Renal cortical epithelial cell (primary cell): ENCODE data around the gene NTM. TPM values are rescaled to one million over a fixed set of nuclear protein-coding genes. Genes with fewer than 3 reads are reported as not detected.
"Not testable (repeated sequence)": the region's sequence is repeated elsewhere in the genome, so short reads cannot be mapped to it uniquely, and the experiment has no call there.

Source experiments
- DNase-seq: peaks from one replicate; pipeline ENCODE4 v3.0.0-alpha.2; 2011; ENCODE audit warnings: low read depth
- total RNA-seq: library from RNA; depleted of rRNA; stranded (reverse); fragments of >200 nt; gene quantifications from 2 replicates; pipeline ENCODE4 v1.2.3, GENCODE V29; 2014

The NTM gene
- total RNA-seq, 1 donor from 2014 or later = 0.85 TPM

DNA sequence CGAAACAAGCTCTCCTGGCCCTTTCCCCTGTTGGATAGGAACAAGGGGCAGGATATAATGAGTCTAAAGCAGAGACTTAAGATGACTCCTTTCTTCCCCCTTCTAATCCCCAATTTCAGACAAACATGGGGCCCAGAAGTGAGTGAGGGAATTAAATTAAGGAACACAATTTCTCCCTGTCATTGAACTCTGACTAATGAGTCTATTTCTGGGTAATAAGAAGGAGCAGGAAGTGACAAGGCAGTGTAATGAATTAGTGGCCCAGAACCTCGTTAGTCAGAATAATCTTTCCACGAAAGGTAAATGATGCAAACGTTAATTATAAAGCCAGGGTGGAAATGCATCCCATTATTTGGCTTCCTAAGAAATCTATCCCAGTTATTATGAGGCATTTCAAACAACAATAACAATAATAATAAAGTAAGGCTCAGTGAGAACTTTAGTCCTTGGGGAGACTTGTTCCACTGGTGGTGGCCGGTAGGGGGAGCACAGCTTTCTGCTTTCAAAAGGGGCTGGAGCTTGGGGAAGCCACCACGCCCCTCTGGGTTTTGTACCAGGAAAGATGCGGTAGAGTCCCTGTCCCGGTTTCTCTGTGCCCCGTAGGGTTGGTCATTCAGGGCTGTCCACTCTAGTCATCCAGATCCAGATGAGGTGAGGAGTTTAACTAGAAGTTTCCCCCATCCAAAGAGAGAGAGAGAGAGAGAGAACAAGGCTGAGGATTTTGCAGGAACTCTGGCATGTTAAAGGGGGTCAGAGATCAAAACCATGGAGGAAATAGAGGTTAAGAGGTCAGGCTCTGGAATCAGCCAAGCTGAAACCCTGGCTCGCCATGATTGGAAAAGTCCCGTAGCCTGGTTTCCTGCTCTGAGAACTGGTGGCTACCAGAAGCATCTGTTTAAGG, 298.3 kb downstream of the NTM start:
- DNase-seq = no peak

DNA sequence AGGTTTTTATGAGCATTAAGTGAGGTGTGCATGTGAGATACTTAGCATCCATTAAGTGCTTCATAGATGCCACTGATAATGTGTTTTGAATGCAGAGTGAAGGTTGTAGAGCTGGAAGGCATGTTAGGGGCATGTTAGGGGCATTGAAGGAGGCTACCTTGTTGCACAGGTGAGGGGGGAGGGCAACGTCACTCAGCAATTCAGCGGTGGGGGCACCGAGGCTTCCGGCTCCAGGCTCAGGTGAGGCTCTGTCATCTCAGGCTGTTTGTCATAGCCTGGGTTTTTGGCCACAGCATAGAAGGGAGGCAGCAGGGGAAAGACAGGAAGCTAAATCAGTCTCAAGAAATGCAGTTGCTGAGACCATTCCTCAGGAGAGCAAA, 299.0 kb downstream of the NTM start:
- DNase-seq = no peak

DNA sequence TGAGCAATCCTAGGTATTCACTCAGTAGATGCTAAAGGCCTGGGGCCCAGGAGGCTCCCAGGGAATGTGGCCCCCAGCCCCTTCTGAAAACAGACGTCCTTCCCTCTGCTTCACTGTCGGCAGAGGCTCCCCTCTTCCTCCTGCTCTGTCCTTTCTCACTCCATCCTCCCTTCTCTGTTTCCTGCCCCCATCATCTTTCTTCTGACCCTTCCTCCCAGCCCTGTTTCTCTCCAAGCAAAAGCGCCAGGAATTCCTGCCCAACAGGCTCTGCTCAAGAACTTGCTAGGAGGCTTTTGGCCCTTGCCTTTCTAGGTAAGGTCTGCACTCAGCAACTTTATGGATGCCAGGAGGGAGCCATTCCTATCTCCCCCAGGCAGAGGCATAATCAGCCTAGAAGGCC, 300.5 kb downstream of the NTM start:
- no peak for DNase-seq

DNA sequence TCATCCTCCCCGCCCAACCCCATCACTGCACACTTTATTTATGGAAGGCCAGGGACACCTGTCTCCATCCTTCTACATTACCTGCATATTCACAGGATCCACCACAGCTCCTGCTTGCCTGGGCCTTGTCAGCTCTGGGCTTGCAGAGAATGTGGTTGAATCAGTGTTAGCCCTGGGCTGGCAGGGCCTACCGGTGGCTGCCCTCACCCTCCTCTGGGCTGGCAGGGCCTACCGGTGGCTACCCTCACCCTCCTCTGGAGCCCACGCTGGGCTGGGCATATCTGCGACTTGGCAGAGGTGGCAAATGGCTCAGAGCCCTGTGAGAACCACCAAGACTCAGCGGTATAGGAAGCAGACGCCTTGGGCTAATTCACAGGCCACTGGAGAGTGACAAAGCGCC, 300.9 kb downstream of the NTM start:
- no peak for DNase-seq

DNA sequence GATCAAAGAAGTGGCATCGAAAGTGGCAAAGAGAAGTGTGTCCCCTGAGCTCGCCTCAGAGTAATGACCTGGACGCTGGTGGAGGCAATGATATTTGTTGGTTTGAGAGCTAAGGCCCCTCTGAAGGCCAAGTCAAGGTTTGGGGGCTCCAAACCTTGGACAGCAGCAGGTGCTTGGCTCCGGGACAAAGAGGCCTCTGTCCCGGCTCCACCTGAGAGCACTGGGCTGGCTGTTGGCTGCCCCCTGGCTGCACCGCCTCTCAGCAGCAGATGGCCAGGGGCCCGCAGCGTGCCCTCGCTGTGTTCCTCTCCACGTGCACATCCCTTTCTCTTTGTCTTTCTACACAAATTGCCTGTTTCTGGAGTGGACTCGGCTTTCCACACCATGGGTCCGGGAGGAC, 301.3 kb downstream of the NTM start:
- DNase-seq = no peak

DNA sequence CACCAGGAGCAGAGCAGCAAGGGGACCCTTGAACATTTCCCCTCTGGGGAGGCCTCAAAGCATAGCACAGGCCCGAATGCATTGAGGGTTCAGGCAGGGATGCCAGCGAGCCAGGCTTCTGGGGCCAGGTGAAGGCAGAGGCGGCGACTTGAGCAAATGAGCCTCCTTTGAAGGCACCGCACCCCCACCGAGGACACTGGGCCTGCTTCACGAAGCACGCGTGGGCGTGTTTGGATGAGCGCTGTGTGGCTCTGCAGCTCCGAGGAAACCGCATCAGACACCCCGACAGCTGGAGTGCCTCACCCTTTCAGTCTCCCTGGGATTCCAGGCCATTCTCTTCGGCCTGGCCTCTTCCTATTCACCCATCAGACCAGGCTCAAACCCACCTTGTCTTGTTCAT, 301.8 kb downstream of the NTM start:
- no peak for DNase-seq

DNA sequence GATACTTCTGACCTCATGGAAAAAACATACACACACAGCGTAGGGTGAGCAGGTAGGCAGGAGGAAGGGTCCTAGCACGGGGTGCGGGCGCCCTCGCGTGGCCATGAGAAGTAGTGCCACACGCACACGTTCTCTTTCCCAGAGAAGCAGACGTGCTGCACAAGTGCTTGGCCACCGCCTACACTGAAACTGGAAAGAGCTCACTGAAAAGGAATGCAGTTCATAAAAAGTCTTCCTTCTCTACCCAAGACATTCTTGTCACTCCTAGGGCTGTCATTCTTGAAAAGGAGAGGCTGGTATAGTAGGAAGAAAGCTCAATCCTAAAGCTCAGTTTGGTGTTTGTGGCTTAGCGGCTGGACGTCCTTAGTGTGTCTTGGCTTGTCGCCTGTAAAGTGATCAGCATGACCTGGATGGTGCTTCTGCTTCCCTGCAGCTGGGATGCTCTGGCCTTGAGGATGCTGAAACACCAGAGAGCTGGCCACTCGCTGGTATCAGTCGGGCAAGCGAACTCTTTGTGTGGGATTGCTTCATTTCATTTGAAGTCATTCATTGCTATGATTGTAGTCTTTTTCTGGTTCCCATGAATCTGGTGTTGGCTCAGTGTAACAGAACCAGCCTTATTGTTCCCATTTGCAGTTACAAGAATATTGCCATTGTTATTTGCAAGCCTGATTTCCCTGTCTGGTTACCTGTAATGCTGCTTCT, 303.8 kb downstream of the NTM start:
- DNase-seq = peak; percentile 59

DNA sequence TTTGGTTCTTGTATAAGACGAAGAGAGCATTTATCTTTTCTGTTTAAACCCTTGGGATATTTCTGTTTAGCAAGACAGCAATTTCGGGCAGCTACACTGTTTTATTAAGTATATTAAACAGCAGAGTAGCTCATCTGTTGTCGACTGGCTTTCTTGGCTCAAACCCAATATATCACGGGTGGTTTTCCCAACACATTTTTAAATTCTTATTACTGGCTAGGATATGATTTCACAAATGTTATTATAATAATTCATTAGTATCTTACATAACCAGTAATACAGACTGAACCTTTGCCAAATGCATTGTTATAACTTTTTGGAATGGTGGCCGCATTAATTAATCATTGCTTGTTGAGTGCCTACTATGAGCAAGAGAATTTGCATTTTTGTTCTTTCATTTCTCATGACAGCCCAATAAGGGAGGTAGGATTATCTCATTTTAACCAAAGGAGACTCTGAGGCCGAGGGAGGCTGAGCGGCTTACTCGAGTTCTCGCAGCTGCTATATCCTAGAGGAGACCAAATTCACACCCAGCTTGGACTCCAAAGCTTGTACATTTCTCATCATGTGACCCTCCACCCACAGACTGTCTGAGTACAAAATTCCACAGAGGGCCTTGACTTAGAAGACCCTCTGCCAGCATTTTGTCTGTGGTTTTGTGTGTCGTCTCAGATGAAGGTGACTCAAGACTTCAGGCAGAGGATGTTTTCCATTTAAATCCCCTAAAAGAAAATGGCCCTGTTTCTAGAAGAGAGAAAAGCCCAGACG, 304.9 kb downstream of the NTM start:
- DNase-seq = no peak

DNA sequence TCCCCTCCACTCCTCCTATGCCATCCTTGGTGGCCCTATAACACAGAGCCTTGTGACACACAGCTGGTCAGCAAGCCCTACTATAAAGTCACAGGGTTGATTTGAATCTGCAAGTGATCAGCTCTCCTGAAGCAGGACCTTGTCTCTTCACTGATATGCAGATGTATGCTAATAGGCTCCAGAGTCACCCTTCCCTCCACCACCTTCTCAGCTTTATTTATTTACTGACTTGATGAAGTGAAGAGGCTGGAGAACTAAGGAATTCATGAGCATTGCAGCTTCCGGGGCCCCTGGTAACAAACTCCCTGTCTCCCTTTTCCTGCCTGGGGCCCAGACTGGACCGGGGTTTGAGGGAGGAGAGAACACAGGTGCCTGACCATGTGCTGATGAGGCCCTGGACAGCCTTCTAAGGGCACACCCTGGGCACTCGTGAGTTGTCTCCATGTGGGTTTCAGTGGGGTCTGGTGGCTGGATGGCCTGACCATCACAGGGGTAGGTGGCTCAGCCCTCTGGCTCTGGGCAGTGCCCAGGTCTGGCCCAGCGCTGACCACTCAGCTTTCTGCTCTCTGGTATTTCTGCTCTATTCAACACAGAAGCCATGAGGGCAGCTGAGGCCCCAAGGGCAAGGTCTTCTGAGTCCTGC, 307.5 kb downstream of the NTM start:
- no peak for DNase-seq

DNA sequence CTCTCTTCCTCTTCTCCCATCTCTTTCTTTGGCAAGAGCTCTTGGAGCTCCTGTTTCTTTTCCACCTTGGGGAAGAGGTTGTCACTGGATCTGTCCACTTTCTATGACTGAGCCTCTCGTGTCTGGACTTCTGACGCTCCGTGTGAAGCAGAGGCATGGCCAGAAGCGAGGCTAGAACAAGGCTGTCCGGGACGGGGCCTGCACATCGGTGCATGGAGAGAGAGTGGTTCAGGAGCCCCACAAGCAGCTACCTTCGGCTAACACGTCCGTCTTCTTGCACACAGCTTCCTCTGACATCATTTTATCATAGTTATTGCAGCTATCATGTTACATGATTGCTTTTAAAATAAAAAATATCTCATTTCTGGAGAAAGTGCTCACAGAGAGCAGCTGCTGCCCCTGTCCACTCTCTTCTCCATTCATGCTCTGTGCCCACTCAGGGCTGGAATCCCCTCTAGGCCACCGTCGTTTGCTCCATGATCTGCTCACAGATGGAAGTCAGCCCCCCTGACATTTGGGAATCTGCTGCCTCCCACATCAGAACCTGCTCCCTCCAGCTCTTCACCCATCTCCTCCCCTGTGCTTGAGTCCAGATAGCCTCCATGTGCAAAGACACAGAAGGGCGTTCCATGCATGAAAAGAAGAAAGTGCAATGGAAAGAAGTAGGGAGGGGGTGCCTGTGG, 308.4 kb downstream of the NTM start:
- no peak for DNase-seq

DNA sequence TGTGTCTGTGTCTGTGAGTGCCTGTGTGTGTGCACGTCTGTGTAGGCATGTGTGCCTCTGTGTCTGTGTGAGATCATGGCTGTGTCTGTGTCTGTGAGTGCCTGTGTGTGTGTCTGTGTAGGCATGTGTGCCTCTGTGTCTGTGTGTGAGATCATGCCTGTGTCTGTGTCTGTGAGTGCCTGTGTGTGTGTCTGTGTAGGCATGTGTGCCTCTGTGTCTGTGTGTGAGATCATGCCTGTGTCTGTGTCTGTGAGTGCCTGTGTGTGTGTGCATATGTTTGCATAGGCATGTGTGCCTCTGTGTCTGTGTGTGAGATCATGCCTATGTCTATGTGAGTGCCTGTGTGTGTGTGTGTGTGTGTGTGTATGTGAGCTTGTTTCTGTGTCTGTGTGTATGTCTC, 310.0 kb downstream of the NTM start:
- DNase-seq = not testable (repeated sequence)

DNA sequence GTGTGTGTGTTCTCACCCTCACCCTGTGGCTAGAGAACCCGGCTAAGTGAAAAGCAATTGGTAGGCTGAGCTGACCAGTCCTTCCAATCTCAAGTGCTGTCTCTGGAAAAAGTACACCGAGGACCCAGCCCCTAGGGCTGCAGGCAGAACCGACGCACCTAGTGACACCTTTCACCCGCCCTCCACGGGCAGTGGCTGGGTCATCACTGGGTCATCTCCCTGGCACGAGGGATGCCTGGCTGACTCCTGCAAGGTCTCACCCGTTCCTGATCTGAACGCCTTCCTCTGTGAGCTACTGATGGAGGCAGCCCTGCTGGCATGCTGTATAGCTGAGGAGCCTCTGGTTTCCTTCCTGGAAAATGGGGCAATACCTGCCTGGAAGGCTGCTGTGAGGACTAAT, 311.5 kb downstream of the NTM start:
- DNase-seq = no peak

DNA sequence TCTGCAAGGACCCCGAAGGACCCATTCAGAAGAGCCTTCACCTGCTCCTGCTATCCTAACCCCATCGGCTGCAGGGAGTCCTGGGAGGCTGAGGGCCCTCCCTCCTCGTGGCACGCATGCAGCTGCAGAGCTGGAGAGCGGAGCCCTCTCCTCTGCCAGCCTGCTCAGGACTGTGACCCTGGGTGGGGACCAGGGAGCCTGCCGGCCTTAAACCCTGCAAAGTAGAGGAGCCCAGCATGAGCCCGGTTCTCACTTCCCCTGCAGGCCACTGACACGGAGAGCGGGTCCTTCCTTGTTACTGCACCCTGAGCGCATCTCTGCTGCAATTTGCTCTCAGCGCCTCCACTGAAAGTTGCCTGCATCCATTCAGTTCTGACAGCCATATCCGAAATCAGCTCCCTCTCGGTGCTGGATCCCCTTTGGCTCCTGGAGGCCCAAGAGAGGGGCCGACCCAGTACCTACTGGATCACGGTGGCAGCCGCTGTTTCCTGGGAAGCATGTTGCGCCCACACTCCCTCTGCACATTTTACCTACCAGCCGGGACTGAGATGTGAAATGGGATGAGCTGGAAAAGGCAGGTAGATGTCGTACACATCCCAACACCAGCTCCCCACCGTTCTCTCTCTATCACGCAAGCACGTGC, 312.1 kb downstream of the NTM start:
- no peak for DNase-seq

DNA sequence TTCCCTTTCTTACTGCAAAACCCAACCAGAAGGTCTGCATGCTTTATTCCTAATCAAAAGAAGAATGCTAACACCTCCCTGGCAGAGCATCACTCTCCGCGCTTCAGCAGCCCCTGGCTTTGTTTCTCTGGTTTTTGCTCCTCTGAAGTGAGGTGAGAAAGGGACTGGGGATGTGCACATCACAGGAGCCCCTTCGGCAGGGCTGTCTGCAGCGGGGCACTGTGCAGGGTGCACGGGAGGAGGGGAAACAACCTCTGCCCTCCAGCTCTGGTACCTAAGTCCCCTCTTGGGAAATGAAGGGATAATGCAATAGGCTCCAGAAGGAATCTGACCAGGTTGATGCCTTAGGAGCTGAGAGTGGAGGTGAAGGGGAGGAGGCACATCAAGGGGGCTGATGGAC, 312.7 kb downstream of the NTM start:
- DNase-seq = no peak

DNA sequence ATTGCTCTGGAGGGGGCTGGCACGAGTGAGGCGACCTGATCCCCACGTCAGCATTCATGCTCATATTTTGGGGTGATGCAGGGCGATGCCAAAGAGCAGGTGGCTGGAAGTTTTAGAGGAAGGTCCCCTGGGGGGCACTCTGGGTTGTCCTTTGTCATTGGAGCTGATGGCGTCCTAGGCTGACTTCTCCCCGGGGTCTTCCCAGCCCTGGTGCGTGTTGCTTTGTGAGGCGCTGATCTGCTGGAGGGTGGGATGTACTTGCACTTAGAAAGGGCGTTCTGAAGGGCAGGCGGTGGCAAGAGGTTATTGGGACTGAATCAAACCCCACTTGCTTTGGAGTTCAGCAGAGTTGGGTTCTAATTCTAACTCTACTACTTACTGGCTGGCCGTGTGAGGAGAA, 313.3 kb downstream of the NTM start:
- DNase-seq = no peak

DNA sequence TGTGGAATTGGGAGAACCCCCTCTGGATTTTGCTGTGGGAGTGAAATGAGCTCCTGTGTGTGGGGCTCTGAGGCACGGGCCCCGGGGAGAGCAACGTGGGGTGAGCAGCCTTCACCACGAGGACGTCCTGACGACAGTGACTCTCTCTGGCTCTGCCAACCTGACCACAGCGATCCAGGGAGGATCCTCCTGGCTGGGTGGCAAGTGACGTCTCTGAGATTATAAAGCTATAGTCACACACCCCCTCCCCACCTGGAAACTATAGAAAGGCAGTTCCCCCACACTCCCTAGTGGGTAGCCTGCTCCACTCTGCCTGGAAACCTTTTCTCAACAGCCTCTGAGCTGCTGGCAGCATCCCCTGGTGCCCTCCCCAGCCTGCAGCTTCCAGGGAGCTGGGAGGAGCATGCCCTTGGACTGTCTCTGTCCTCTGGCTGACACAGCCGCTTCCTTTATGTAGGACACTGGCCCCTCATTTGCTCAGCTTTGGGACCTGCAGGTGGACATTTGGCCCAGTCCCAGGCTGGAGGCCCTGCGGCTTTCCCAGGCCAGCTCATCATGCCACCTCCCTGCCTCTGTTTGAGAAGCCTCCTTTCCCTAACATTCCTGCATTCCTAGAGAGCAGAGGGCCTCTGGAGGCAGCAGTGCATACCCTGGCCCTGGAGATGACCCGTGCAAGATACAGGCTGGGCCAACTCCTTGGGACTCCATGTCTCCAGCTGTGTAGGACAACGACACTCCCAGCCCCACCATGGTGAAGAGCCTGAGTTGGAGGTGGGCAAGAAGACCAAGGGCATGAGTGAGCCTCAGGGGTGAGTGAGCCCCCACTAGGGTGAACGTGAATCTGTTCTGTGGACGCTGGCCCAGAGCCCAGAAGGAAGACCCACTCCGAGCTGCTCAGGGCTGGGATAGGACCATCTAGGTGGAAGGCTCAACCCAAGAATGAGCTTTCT, 314.0 kb downstream of the NTM start:
- DNase-seq = no peak

DNA sequence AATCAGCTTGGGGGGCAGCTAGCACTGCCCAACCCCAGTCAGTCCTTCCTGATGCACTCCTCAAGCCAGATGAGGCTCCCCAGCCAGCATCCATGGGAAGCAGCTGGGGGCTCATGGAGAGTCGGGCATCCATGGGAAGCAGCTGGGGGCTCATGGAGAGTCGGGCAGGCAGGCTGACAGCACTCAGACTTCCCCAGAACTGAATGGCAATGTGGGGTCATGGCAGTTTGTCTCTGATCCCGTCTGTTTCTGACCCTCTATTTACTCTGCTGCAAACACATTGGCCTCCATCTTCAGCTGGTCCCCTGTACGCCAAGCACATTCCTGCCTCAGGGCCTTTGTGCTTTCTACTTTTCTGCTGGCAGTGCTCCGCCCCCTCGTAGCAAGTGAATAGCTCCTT, 314.8 kb downstream of the NTM start:
- no peak for DNase-seq

DNA sequence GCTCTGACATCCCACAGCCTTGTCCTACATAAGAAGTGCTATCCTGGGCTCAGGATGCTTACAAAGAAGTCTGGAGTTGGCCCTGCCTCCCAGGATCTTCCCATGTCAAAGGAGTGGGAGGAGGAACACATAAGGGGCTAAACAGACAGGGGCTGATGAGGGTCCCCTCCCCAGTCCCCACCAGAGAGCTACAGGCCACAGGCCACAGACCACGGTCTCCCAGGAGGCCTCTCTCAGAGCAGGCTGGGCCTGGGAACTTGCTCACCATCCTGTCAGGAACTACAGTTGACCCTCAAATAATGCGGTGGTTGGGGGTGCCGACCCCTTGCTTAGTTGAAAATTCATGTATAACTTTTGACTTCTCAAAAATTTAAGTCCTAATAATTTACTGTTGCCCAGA, 315.5 kb downstream of the NTM start:
- DNase-seq = no peak

DNA sequence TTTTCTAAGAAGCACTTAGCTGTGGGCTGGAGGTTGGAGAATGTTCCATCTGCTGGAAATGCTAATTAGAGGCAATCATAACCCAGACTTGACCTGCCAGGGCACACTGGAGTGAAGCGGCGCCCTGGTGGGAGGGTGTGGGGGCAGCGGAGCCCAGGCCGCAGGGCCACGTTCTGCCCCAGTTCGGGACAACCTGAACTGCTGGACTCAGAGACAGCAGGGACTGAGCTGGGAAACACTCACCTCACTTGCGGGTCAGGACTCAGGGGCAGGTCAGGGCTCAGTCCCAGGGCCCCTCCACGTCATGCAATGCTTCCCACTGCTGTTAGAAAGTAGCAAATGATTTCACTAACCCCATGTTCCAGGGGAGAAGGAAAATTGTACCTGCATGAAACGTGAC, 316.4 kb downstream of the NTM start:
- no peak for DNase-seq
